Calu3 (cell line): ENCODE data around the gene BTBD3. TPM values are rescaled to one million over a fixed set of nuclear protein-coding genes. Genes with fewer than 3 reads are reported as not detected.

Experiments used
- BruUV-seq: library from RNA; stranded (reverse); fragments of 400-500 nt; replicated peaks from 2 replicates; lab custom pipeline; 2021; lab: Mats Ljungman, UMichigan
- CTCF ChIA-PET: fragments of 300-600 bp; sonication (Branson Sonifier 250); formaldehyde crosslinking; loops from one replicate; lab custom pipeline; 2022; ENCODE audit warnings: antibody characterized with exemption; lab: Charles Lee
- DNase-seq: peaks from one replicate; pipeline ENCODE4 v3.0.0; 2022
- H3K27ac Mint-ChIP-seq: one replicate; pipeline ENCODE4 v1.8.0; 2022; ENCODE audit warnings: mixed read lengths; ENCODE audit not compliant: unreplicated experiment
- H3K27me3 Mint-ChIP-seq: one replicate; pipeline ENCODE4 v1.8.0; 2022; ENCODE audit warnings: mixed read lengths; ENCODE audit not compliant: unreplicated experiment
- H3K36me3 Mint-ChIP-seq: one replicate; pipeline ENCODE4 v1.8.0; 2022; ENCODE audit warnings: mild to moderate bottlenecking, moderate library complexity, mixed read lengths; ENCODE audit not compliant: insufficient read depth, unreplicated experiment
- H3K4me1 Mint-ChIP-seq: one replicate; pipeline ENCODE4 v1.8.0; 2022; ENCODE audit warnings: mild to moderate bottlenecking, low read depth, mixed read lengths; ENCODE audit not compliant: unreplicated experiment
- H3K4me3 Mint-ChIP-seq: one replicate; pipeline ENCODE4 v1.8.0; 2022; ENCODE audit warnings: mild to moderate bottlenecking, low read depth, moderate library complexity, mixed read lengths; ENCODE audit not compliant: unreplicated experiment
- H3K9me3 Mint-ChIP-seq: one replicate; pipeline ENCODE4 v1.8.0; 2022; ENCODE audit warnings: low read depth, mixed read lengths; ENCODE audit not compliant: unreplicated experiment
- CTCF ChIP-seq: fragments of 200-600 bp; IDR thresholded peaks from one replicate; pipeline ENCODE4 v1.8.0; 2022; ENCODE audit warnings: antibody characterized with exemption; ENCODE audit not compliant: unreplicated experiment
- intact Hi-C: fragments of 100-400 bp; cut with micrococcal nuclease; formaldehyde crosslinking; loops from one replicate; pipeline ENCODE4 v1.10.0; 2022; ENCODE audit not compliant: unreplicated experiment
- total RNA-seq: library from RNA; stranded (reverse); gene quantifications from 2 replicates; pipeline ENCODE4 v1.2.3, GENCODE V29; 2022

Gene BTBD3
- total RNA-seq, 1 experiment from 2014 or later = 38.2 TPM

- CTCF ChIA-PET = no interaction called here
- no TSS peak for BruUV-seq
Observed at GRCh38 chr20:11951696-11952095, 34.0 kb downstream of the BTBD3 start.

GRCh38 chr20:11952639-11953038 lies 34.9 kb downstream of the BTBD3 start:
- no TSS peak for BruUV-seq

More at GRCh38 chr20:11951696-11952095, 34.0 kb downstream of the BTBD3 start:
- Mint-ChIP-seq H3K9me3 (peaks cover 4% of the 10 kb centered on the region), H3K27me3 (no peaks in the 10 kb centered on the region), H3K4me3 (no peak overlapping the region), H3K36me3 (no peaks in the 10 kb centered on the region), H3K4me1 (no peaks in the 10 kb centered on the region), H3K27ac (no peak overlapping the region)
- no peak for TF ChIP-seq CTCF
- no peak for DNase-seq
- intact Hi-C loops = no loop called here

GRCh38 chr20:11957911-11958310 lies 40.2 kb downstream of the BTBD3 start:
- Mint-ChIP-seq H3K4me3 (no peak overlapping the region), H3K4me1 (no peaks in the 10 kb centered on the region), H3K27ac (no peak overlapping the region), H3K36me3 (no peaks in the 10 kb centered on the region), H3K27me3 (peaks cover 13% of the 10 kb centered on the region), H3K9me3 (peaks cover 4% of the 10 kb centered on the region)
- no peak for DNase-seq
- intact Hi-C loops = no loop called here
- no TSS peak for BruUV-seq
- TF ChIP-seq CTCF = no peak
- CTCF ChIA-PET = no interaction called here

More at GRCh38 chr20:11952639-11953038, 34.9 kb downstream of the BTBD3 start:
- Mint-ChIP-seq H3K27ac (no peak overlapping the region), H3K27me3 (no peaks in the 10 kb centered on the region), H3K4me1 (no peaks in the 10 kb centered on the region), H3K36me3 (no peaks in the 10 kb centered on the region), H3K4me3 (no peak overlapping the region), H3K9me3 (peaks cover 4% of the 10 kb centered on the region)
- DNase-seq = no peak
- TF ChIP-seq CTCF = no peak
- intact Hi-C loops = no loop called here
- CTCF ChIA-PET = no interaction called here

- no peaks in the 10 kb centered on the region for H3K36me3 Mint-ChIP-seq
- no peak for TF ChIP-seq CTCF
- H3K9me3 Mint-ChIP-seq = peaks cover 4% of the 10 kb centered on the region
- intact Hi-C loops = no loop called here
- BruUV-seq = no TSS peak
- H3K27me3 Mint-ChIP-seq = peaks cover 13% of the 10 kb centered on the region
- H3K4me3 Mint-ChIP-seq = no peak overlapping the region
- no peak overlapping the region for H3K27ac Mint-ChIP-seq
- CTCF ChIA-PET = no interaction called here
- H3K4me1 Mint-ChIP-seq = no peaks in the 10 kb centered on the region
- DNase-seq = no peak
Observed at GRCh38 chr20:11958855-11959254, 41.2 kb downstream of the BTBD3 start.
